GM21717 (cell line): Measurements from ENCODE around the gene SLC27A1.
"Not testable (repeated sequence)": the region's sequence is repeated elsewhere in the genome, so short reads cannot be mapped to it uniquely, and the experiment has no call there.

Experiments used
- ATAC-seq: cut with Tn5 transposase; IDR thresholded peaks from one replicate; pipeline ENCODE4 v1.9.1; 2021; ENCODE audit warnings: mild to moderate bottlenecking, moderate library complexity; ENCODE audit not compliant: unreplicated experiment

Gene SLC27A1

DNA sequence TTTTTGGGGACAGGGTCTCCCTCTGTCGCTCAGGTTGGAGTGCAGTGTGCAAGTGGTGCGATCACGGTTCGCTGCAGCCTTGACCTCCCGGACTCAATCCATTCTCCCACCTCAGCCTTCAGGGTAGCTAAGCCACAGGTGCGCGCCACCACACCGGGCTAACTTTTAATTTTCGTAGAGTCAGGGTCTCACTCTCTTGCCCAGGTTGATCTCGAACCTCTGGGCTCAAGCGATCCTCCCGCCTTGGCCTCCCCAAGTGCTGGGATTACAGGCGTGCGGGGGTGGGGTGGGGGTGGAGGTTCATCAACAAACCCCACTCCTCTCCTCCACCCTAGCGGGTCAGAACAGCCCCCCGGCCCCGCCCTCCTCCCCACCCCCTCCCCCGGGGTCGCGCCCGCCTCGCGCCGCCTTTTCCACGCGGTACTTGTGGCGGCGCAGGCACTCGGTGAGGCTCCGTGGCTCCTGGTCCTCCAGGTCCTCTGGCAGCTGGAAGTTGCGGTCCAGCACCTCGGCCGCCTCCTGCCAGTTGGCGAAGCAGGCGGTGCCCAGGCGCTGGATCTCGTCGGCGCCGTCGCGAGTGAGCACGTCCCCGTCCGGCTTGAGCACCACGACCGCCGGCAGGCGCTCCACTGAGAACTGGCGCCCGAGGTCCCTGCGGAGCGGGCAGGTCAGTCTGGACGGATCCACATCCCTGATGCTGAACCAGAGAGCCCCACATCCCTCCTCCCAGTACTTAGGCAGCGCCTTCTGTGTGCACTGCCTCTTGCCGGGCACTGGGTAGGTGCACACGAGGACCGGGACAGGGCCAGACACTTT lies 14.8 kb upstream of the SLC27A1 start:
- no peak for ATAC-seq

DNA sequence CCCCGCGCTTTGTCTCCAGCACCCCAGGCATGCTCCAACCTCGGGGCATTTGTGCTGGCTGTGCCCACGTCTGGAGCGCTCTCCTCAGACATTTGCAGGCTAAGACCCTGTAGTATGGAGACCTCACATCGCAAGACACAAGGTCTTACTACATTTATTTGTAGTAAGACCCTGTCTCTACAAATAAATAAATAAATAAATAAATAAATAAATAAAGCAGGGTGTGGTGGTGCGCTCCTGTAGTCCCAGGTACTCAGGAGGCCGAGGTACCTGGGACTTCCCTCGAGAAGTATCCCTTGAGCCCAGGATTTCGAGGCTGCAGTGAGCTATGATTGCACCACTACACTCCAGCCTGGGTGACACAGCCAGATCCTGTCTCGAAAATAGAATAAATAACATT lies 14.2 kb upstream of the SLC27A1 start:
- ATAC-seq, result no peak

DNA sequence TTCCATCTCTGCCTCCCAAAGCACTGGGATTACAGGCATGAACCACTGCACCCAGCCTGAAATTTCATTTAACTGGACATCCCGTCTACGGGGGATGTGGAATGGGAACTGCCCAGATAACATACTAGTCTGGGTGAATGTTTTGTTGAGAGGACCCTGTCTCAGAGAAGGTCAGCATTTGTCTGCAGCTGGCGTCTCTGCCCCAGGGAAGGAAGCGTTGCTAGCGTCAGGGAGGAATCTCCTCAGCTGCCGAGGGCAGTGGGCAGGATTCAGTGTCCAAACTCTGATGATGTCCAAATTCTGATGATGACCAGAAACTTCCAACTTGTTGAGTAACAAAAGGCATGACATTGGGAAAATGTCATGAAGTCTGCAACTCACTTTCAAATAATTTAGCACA lies 12.7 kb upstream of the SLC27A1 start:
- no peak for ATAC-seq

DNA sequence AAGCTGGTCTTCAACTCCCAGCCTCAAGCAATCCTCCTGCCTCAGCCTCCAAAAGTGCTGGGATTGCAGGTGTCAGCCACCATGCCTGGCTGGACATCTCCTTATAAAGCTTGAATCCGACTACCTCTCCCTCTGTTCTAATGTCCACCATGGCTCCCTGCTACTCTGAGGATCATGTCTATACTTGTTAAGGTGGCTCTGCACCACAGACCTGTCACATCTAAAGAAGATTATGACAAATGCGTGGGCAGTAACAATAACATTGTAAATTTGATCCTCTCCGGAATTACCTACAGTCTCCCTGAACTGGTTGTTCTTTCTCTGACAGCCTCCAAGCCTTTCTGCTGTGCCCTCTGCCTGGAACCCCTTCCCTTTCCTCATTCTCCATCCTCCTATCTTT lies 11.4 kb upstream of the SLC27A1 start:
- no peak for ATAC-seq

DNA sequence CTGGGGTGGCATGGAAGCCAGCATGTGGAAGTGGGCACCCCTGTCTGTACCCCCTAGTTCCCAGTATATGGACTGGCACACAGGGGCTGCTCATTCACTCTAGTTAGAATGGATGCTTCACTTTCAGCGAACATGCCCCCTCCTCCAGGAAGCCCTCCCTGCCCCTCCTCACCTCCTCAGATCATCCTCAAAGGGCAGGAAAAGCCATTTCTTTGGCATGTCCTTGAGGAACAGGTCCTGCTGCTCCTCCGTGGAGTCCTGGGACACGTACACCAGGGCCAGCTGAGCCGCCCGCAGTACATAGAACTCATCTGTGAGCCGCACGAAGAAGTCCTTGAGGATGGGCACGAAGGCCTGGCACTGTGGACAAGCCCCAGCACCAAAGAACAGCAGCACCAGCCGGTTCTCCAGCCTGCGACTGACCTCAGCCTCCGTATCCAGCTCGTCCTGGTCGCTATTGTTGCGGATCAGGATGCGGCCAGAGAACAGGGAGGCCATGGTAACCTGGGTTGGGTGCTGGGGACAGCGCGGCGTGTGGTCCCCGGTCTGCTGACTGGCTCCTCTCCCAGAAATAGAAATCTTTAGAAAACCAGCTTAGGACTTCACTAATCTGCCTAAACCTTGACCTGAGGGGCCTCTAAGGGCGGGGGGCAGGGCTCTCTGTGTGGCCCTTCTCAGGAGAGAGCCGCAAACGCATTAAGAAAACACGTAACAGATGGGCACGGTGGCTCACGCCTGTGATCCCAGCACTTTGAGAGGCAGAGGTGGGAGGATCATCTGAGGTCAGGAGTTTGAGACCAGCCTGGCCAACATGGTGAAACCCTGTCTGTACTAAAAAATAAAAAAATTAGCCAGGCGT lies 9.7 kb upstream of the SLC27A1 start, which contains the start of gene NXNL1:
Gene NXNL1 (minus strand): TSS at position 555 of the 859 bp plus-strand sequence. CDS start 57 bp downstream, at position 498.
- ATAC-seq, result no peak

DNA sequence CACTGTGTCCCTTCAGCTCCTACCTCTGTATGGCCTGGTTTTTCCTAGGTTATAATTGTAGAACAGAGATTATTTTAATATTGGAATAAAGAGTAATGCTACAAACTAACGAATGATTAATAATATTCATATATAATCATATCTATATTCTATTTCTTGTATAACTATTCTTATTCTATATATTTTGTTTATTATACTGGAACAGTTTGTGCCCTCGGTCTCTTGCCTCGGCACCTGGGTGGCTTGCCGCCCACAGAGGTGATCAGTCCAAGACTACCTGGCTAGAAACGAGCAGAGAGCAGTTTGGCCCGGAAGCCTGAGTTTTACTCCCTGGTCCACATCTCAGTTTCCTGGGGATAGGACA lies 3.9 kb upstream of the SLC27A1 start:
- ATAC-seq, result no peak

DNA sequence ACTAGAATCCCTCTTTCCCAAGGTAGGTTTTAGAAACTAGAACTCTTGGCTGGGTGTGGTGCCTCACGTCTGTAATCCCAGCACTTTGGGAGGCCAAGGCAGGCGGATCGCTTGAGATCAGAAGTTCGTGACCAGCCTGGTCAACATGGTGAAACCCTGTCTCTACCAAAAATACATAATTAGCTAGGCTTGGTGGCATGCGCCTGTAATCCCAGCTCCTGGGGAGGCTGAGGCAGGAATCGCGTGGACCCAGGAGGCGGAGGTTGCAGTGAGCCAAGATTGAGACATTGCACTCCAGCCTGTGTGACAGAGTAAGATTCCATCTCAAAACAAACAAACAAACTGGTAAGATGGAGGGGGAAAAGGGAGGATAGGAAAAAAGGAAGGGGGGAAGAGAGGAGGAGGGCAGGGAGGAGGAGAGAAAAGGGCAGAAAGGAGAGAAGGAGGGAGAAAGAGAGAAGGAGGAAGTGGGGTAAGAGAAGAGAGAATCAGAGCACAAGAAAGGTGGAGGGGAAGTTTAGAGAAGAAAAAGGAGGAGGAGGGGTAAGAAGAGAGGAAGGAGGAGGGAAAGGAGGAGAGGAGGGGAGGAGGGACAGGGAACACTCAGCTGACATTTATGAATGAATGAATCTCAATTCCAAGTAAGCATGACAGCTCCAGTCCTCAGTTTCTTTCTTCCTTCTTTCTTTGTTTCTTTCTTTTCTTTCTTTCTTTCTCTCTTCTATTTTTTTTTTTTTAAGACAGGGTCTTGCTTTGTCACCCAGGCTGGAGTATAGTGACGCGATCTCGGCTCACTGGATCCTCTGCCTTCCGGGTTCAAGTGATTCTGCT lies 2.6 kb upstream of the SLC27A1 start:
- no peak for ATAC-seq

DNA sequence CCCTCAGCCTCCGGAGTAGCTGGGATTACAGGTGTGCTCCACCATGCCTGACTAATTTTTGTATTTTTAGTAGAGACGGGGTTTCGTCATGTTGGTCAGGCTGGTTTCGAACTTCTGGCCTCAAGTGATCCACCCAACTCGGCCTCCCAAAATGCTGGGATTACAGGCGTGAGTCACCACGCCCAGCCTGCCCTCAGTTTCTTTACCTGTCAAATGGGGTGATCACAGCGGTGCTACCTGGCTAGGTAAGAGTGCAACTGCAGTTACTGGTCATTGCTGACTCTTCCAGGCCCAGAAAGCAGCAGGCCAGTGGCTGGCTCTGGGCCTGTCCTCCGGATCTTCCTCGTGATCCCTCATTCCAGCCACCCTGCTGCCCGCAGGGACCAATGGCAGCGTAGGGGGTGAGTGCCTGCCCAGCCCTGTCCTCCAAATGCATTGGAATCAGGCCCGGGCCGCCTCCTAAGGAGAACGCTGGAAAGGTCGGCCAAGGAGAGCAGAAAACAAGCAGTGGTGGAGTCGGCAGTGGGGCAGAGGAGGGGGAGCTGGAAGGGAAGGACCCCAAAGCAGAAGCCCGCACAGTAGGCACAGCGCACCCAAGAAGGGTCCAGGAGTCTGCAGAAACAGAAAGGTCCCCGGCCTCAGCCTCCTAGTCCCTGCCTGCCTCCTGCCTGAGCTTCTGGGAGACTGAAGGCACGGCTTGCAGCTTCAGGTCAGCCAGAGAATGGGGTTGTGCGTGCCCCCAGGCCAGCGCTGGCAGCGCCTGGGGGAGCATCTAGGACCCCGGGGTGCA lies 1.8 kb upstream of the SLC27A1 start:
- ATAC-seq, result no peak

DNA sequence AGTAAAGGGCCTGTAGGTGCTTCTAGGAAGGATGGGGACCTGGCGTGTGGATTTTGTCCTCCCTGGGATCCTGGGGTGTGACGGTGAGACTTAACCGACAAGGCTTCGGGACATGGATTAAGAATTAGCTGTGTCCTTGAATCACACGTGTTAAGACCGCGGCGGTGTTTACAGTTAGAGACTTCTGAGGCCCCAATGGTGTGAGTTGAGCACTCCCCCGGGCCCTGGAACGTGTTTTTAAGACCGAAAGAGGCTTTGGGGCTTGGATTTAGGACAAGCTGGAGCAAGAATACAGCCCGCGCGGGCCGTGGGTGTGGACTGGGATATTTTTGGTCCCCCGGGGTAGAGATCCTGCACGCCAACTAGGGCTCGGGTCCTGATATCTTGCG lies 1.2 kb upstream of the SLC27A1 start:
- ATAC-seq, result no peak

DNA sequence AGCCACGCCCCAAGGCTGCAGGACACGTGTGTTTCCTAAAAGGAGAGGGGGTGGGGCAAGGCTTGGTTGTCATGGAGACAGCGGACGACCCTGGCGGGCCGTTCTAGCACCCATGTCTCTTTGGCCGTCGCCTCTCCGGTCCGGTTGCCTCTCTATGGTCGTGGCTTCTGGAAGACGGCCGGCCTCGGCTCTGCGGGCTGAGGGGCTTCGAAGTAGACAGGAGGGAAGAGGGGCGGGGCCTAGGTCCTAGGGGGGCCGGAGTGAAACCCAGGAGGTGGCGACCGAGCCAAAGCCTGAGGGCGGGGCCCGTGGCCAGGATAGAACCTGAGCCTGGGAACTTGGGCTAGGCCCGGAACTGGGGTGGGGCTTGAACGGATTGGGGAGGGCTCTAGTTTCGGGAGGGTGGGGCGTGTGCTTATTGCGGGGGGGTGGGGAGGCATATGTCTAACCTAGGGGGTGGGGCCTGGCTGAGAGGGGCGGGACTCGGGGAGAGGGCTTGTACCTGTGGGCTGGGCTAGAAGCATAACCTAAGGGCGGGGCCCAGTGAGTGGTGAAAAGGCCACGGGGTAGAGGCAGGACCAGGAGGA lies 750 bp upstream of the SLC27A1 start:
- peak; percentile 50 for ATAC-seq

DNA sequence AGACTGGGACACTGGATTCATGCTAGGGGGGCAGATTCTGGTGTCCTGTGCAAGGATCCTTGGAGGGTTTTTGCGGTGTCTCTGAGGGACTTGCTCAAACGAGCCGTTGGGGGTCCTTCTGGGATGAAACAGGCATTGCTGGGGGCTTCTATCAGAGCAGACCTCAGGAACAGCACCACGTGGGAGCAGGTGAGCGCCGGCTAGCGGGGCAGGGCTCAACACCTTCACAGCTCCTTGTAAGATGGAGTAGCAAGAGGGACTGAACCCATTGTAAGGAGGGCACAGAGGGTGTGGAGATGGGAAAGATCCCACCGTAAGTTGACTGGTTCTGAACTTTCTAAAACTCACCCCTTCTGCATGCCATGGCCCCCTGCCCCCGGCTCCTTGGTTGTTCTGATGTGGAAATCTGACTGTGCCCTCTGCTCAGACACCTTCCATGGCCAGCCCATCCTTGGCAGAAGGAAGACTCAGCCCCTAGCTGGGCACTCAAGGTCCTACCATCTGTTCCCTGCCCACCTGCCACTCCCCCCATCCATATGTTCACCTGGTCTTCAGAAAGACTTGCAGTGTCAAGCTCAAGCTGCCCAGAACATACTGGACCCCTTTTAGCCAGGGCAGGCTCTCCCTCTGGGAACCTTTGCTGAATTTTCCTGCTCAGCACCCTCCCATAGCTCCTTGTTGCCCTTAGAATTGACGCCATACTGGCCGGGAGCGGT lies 1.2 kb downstream of the SLC27A1 start:
- no peak for ATAC-seq

DNA sequence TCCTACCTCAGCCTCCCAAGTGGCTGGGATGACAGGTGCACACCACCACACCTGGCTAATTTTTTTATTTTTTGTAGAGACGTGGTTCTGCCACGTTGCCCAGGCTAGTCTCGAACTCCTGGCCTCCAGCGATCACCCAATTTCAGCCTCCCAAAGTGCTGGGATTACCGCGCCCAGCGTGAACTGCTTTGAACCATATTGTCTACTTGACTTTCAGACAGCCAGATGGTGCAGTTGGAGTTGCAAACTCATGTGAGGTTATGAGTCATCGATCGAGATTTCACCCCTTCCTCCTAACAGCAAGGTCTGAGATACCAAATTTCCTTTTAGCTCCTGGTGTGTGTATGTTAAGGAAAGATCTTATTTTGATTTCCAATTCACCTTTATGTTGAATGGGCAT lies 2.7 kb downstream of the SLC27A1 start:
- no peak for ATAC-seq

DNA sequence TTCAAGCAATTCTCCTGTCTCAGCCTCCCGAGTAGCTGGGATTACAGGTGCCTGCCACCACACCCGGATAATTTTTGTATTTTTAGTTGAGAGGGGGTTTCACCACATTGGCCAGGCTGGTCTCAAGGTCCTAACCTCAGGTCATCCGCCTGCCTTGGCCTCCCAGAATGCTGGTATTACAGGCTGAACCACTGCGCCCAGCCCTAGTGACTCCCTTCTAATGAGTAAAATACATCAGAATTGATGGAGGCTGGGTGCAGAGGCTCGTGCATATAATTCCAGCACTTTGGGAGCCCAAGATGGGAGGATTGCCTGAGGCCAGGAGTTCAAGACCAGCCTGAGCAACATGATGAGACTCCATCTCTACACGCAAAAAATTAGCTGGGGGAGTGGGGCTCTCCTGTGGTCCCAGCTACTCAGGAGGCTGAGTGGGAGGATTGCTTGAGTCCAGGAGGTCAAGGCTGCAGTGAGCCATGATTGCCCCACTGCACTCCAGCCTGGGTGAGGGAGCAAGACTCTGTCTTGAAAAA lies 4.8 kb downstream of the SLC27A1 start:
- not testable (repeated sequence) for ATAC-seq

DNA sequence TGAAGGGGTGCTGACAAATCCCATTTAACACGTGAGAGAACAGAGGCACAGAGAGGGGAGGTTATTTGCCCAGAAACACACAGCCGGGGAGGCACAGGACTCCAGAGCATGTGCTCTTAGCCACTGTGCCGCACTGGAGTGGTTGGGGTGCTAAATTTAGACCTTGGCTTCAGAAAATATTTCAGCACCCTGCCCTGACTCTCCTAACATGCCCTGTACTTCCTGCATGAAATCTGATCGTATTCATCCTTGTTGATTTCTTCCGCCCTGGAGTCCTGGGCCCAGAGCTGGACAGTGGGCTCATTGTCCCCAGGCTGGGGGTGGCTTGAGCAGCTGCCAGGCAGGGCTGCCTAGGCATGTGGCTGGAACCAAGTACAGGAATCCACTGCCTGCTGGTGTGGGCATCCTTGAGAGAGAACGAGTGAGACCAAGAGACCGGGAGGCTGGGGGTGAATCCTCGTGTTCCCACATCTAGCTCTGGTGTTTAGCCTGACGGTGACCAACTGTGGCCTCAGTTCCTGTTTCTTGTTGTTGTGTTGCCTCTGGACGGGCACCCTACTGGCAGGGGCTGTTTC lies 5.3 kb downstream of the SLC27A1 start:
- ATAC-seq, result no peak

DNA sequence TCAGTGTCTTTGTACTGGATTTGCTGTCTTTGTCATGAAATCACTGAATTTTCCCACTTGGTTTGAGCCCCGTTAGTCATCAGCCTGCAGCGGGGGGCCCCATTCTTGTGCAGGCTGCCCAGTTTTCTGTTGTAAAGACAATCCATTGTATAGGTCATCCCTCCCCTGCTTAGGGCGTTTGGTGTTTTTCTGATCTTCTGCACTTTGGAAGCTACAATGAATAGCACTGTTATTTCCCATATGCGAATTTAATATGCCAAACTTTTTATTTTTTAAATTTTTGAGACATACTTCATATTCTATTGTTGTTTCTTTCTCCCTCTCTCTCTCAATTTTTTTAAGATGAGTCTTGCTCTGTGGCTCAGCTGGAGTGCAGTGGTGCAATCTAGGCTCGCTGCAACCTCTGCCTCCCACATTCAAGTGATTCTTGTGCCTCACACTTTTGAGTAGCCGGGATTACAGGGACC lies 9.0 kb downstream of the SLC27A1 start:
- no peak for ATAC-seq

DNA sequence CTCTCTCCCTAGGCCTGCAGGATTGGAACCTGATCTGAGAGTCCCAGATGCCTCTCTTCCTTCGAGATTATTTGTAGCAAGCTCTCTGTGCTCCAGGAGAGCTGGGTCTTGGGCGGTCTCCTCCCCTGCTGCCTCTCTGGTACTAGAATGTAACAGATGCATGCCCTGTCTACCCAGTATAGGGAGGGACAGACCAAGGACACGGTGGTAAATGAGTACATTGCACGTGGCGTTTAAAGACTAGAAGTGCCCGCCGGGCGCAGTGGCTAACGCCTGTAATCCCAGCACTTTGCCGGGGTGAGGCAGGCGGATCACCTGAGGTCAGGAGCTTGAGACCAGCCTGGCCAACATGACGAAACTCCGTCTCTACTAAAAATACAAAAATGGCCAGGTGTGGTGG lies 11.7 kb downstream of the SLC27A1 start:
- ATAC-seq, result no peak

DNA sequence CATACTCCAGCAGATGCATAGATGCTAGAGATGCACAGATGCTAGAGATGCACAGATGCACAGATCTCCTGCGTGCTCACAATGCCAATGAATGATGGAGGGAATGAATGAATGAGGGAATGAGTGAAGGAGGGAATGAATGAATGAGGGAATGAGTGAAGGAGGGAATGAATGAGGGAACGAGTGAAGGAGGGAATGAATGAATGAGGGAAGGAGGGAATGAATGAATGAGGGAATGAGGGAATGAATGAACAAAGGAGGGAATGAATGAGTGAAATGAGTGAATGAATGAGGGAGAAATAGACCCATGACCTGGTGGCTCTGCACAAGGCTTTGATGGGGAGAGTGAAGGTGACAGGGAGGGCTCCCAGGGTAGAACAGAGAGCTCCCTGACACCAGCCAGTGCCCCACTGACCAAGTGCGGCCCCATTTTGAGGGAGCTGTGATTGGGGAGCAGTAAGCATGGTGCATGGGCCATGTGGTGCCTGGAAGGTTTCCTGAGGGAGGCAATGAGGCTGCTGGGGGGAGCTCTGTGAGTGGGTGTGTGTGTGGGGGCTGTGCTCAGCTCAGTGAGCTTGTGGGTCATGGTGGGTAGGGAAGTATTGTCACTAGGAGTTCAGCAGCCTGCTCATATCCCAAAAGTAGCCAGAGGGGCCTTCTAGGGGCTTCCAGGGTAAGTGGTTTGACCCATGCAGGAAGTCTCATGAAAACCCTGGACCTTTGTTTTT lies 12.7 kb downstream of the SLC27A1 start:
- ATAC-seq, result no peak

DNA sequence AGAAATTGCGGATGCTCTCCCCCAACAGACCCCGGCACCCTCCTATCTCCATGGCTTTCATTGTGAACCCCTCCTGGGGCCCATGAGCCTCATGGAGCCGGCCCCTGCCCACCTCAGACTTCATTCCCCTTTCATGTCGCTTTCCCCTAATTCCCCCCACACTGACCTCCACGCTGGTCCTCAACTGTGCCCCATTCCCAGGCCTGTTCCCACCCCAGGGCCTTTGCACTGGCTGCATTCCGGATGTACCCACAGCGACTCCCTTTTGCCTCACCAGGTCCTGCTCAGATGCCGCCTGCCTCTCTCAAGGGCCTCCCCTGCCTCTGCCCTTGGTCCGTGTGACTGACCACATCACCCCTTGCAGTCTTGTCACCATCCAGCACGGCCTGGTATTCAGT lies 13.3 kb downstream of the SLC27A1 start:
- no peak for ATAC-seq
